GM21576 (cell line): ENCODE results near the gene AMDHD2.
"Not testable (repeated sequence)": the region's sequence is repeated elsewhere in the genome, so short reads cannot be mapped to it uniquely, and the experiment has no call there.

Experiments
- ATAC-seq: cut with Tn5 transposase; IDR thresholded peaks from one replicate; pipeline ENCODE4 v1.9.1; 2021; ENCODE audit warnings: mild to moderate bottlenecking, moderate library complexity; ENCODE audit not compliant: unreplicated experiment

Gene AMDHD2

DNA sequence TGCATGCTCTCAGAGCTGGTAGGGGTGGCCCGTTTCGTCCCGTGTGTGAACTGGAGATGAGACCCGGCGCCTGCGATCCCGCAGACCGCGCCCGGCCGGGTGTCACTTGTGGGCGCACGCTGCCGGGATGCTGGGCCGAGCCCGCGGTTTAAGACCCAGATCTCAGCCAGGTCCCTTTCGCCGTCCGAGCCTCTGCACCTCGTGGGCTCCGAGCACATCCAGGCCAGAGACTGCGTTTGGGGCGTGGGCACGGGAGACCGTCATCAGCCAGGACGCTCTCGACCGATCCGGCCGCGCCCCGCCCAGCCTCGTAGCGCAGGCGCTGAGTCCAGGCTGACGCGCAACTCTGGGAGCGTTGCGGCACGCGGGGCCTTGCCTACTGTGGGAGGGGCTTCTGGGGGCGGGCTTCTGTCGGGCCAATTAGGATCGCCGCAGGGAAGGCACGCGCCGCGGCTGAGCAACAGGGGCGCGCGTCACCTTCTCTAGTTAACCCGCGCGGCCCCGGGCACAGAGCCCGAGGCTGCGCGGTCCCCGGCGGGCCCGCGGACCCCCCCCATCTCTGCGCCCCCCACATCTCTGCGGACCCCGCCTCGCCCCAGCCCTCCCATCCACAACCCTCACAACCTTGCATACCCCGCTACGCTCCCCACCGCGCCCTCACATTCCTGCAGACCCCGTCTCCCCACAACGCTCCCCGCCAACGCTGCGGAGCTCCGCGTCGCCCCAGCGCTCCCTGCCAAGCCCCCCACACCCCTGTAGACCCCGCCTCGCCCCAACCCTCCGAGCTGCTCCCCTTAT, 11.7 kb downstream of the AMDHD2 start:
- peak; percentile 75 for ATAC-seq

DNA sequence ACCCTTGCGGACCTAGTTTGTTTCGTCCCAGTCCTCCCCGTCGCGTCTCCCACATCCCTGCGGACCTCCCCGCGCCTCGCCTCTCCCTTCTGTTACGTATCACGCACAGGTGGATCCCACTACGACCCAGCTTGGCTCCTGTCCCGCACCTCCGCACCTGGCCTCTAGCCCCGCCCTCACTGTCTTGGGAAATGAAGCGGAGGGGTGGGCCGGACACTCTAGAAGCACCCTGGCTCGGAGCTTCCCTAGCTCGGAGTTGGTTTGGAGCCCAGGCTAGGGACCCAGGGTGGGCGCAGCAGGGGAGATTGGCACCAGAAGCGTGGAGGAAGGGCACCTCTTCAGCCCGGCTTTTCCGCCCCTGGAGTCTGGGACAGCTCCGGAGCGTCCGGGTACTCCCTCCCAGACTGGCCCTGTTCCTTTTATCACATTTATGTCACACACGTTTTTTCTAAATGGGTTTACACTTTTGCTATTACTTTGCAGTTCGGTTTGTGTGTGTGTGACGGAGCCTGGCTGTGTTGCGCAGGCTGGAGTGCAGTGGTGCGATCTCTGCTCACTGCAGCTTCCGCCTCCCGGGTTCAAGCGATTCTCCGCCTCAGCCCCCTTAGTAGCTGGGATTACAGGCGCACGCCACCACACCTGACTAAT, 12.4 kb downstream of the AMDHD2 start:
- no peak for ATAC-seq

- not testable (repeated sequence) for ATAC-seq
Measured at GRCh38 chr16:2533142-2533755, 13.1 kb downstream of the AMDHD2 start.

- ATAC-seq: no peak
Measured at GRCh38 chr16:2533912-2534311, 13.7 kb downstream of the AMDHD2 start.

GRCh38 chr16:2534335-2534734, 14.2 kb downstream of the AMDHD2 start:
- not testable (repeated sequence) for ATAC-seq

- no peak for ATAC-seq
Measured at GRCh38 chr16:2535625-2536013, 15.4 kb downstream of the AMDHD2 start.

DNA sequence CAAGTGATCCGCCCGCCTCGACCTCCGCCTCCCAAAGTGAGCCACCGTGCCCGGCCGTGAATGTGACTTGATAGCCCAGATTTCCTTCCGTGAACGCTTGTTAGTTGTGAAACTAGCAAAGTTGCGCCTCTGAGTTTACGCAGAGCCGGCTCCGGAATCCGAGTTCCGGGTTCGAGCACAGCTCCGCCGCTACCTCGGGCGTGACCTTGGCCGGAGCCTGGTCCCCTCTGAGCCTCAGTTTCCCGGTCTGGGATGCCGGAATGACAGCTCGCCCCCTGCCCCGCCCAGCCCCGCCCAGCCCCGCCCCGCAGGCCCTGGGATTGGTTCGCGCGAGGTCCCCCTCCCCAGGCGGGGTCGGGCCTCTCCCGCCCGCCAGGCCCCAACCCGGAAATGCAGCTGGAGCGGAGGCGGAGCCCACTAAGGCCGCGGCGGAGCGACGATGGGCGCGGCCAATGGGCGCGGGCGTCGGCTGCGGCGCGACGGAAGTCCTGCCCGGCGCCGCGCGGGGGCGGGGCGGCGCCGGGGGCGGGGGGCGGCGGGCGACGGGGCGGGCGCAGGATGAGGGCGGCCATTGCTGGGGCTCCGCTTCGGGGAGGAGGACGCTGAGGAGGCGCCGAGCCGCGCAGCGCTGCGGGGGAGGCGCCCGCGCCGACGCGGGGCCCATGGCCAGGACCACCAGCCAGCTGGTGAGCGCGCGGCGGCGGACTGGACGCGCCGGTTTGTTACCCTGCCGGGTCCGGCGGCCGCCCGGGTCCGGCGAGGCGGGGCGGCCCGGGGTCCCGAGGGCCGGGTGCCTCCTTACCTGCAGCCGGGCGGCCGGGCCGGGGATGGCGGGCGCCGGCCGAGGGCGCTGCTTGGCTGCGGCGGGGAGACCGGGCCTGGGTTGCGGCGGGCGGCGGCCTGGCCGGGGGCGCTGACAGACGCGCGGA, 17.5 kb downstream of the AMDHD2 start, which contains the start of gene PDPK1:
Gene PDPK1 (plus strand): TSS at position 571 of the 929 bp plus-strand sequence. CDS start 92 bp downstream, at position 663.
- peak; percentile 75 for ATAC-seq

DNA sequence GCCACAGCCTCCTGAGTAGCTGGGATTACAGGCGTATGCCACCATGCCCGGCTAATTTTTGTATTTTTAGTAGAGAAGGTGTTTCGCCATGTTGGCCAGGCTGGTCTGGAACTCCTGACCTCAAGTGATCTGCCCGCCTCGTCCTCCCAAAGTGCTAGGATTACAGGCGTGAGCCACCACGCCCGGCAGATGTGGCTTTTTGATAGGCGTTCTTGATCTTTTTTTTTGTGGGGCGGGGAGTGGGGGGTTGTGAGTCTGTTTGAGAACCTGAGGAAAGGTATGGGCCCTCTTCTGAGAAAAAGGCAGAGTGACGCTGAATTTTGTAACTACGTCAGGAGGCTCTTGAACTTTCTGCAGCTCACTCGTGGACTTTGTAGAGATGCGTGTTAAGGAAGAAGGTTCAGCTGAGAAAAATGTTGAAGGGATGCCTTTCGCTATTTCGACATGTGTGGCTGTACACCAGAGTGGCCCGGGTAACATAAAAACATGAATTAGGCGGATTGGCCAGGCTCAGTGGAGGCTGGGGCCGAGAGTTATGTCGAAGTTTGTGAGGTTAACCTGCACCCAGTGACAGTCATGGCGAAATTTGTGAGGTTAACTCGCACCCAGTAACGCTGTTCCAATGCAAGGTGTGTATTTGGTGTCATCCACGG, 19.1 kb downstream of the AMDHD2 start:
- not testable (repeated sequence) for ATAC-seq

GRCh38 chr16:2539845-2540458, 19.8 kb downstream of the AMDHD2 start:
- not testable (repeated sequence) for ATAC-seq

GRCh38 chr16:2540912-2541311, 20.7 kb downstream of the AMDHD2 start:
- not testable (repeated sequence) for ATAC-seq

- ATAC-seq: not testable (repeated sequence)
Measured at GRCh38 chr16:2541409-2541808, 21.2 kb downstream of the AMDHD2 start.

DNA sequence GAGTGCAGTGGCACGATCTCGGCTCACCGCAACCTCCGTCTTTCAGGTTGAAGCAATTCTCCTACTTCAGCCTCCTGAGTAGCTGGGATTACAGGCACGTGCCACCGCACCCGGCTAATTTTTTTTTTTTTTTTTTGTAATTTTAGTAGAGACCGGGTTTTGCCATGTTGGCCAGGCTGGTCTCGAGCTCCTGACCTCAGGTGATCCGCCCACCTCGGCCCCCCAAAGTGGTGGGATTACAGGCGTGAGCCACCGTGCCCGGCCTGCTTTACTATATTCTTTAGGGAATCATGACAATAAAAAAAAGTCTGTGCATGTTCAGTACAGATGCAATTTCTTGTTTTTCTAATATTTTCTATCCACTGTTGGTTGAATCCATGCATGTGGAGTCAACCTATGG, 23.6 kb downstream of the AMDHD2 start:
- ATAC-seq: not testable (repeated sequence)

GRCh38 chr16:2550283-2550878, 30.2 kb downstream of the AMDHD2 start:
- ATAC-seq: not testable (repeated sequence)

DNA sequence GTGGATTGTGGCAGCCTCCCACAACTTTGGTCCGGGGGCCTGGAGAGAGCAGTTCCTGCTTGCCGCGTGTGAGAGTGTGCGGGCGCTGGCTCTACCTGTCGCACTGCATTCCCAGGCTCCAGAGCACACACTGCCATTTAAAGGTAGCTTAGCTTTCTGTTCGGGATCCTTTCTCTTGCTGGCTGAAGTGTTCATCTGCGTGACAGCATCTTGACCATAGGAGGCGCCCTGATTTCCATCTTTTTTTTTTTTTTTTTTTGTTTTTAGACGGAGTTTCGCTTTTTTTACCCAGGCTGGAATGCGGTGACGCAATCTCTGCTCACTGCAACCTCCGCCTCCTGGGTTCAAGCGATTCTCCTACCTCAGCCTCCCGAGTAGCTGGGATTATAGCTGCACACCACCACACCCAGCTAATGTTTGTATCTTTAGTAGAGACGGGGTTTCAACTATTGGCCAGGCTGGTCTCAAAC, 31.3 kb downstream of the AMDHD2 start:
- not testable (repeated sequence) for ATAC-seq

DNA sequence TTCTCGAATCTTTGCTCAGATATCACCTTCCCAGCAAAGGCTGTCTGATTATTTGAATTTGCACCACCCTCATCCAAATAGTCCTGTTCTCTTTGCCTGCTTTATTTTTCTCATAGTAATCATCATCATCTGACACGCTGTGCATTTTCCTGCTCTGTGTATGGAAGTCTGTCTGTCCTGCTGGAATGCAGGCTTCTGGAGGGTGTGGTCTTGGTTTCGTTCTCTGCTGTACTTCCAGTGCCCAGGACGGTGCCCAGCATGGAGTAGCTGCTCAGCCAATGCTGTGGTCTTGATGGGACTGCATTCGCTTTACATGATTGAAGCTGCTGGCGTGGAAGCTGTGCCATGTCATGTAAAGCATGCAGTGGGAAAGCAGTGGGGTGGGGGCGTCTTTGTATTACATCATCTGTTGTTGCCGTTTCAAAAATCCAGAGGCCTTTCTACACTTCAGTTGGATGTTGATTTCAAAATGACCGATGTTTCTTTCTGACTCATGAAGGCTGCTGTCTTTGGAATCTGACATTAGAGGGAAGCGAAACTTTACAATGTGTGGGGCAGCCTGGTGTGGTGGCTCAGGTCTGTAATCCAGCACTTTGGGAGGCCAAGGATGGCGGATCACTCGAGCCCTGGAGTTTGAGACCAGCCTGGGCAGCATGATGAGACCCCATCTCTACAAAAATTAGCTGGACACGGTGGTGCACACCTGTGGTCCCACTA, 34.7 kb downstream of the AMDHD2 start:
- not testable (repeated sequence) for ATAC-seq

DNA sequence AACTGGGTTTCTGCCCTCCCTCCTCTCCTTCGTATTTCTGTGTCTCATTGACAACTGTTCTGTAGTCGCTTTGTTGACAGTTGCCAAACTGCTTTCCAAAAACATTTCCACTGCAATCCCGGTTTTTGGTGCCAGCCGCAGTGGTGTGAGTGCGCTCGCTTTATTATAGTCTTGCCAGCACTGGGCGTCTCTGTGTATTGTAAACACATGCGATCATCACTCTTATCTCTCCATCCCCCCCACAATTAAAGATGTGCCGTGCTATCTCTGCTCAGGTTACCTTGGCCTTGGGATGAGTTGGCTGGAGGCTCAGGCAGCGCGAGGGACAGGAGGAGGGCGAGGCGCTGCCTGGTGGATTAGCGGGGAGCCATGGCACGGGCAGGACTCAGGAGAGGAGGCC, 37.0 kb downstream of the AMDHD2 start:
- ATAC-seq: not testable (repeated sequence)

GRCh38 chr16:2560131-2560797, 40.1 kb downstream of the AMDHD2 start:
- not testable (repeated sequence) for ATAC-seq

GRCh38 chr16:2560798-2561133, 40.6 kb downstream of the AMDHD2 start:
- ATAC-seq: not testable (repeated sequence)
